NCI-H1092 (cell line): ENCODE data around the gene GNL1.

Experiments used
- DNase-seq: peaks from one replicate; lab custom pipeline; 2025; lab: John Stamatoyannopoulos, UW

Gene GNL1

GRCh38 chr6:30570263-30570662 lies 14.0 kb upstream of the GNL1 start:
- DNase-seq, result no peak

- no peak for DNase-seq
Measured at GRCh38 chr6:30568245-30568644, 12.0 kb upstream of the GNL1 start.

- no peak for DNase-seq
Measured at GRCh38 chr6:30565772-30566171, 9.5 kb upstream of the GNL1 start.

- DNase-seq, result no peak
Measured at GRCh38 chr6:30564114-30564513, 7.8 kb upstream of the GNL1 start.

GRCh38 chr6:30562470-30563425 lies 6.5 kb upstream of the GNL1 start:
- no peak for DNase-seq

- no peak for DNase-seq
Measured at GRCh38 chr6:30560930-30561329, 4.6 kb upstream of the GNL1 start.

GRCh38 chr6:30557683-30557981 lies 1.3 kb upstream of the GNL1 start:
- no peak for DNase-seq

- peak; percentile 77 for DNase-seq
Measured at GRCh38 chr6:30556906-30557682, 805 bp upstream of the GNL1 start, which contains the start of gene PRR3. Gene PRR3 (plus strand): TSS chr6:30557295. CDS start chr6:30557345, 50 bp downstream.

GRCh38 chr6:30555816-30556065 lies 548 bp downstream of the GNL1 start:
- no peak for DNase-seq

GRCh38 chr6:30554962-30555815 lies 1.1 kb downstream of the GNL1 start:
- no peak for DNase-seq

- no peak for DNase-seq
Measured at GRCh38 chr6:30554404-30554803, 1.9 kb downstream of the GNL1 start.

GRCh38 chr6:30548375-30548774 lies 7.9 kb downstream of the GNL1 start:
- DNase-seq, result no peak

- DNase-seq, result no peak
Measured at GRCh38 chr6:30547454-30547853, 8.8 kb downstream of the GNL1 start.

GRCh38 chr6:30544666-30545272 lies 11.5 kb downstream of the GNL1 start:
- DNase-seq, result no peak

- DNase-seq, result no peak
Measured at GRCh38 chr6:30543821-30544220, 12.5 kb downstream of the GNL1 start.

- DNase-seq, result no peak
Measured at GRCh38 chr6:30542915-30543314, 13.4 kb downstream of the GNL1 start.

- DNase-seq, result no peak
Measured at GRCh38 chr6:30542404-30542725, 13.9 kb downstream of the GNL1 start.

- DNase-seq, result no peak
Measured at GRCh38 chr6:30541515-30542403, 14.5 kb downstream of the GNL1 start.

- no peak for DNase-seq
Measured at GRCh38 chr6:30537931-30538330, 18.4 kb downstream of the GNL1 start.

GRCh38 chr6:30533460-30534294 lies 22.6 kb downstream of the GNL1 start:
- no peak for DNase-seq
